Esophagus squamous epithelium (tissue), 5 donors: ENCODE measurements around the gene TBCK. TPM values are rescaled to one million over a fixed set of nuclear protein-coding genes. Genes with fewer than 3 reads are reported as not detected.
A peak's percentile ranks its signal among the peaks of the same experiment; 100 is the strongest.
"Not testable (repeated sequence)": the region's sequence is repeated elsewhere in the genome, so short reads cannot be mapped to it uniquely, and the experiment has no call there.

Experiments
- DNase-seq: peaks from one replicate; lab custom pipeline; 2025; lab: John Stamatoyannopoulos, UW
- H3K27ac ChIP-seq, 4 donors: fragments of 200-600 bp; sonication (generic); one replicate each; pipeline ENCODE4 v1.5.1; 2016 to 2019; ENCODE audit warnings: mild to moderate bottlenecking in 1 of 4
- H3K27me3 ChIP-seq, 4 donors: fragments of 200-600 bp; sonication (generic); 1 replicate in 3 of 4; 2 replicates in 1 of 4; pipeline versions ENCODE4 v1.5.1 to v1.6.0; 2017 to 2021; ENCODE audit warnings: antibody characterized with exemption in 1 of 4
- H3K36me3 ChIP-seq, 3 donors: fragments of 200-600 bp; sonication (generic); one replicate each; pipeline ENCODE4 v1.5.1; 2016 to 2019
- H3K4me1 ChIP-seq, 3 donors: fragments of 200-600 bp; sonication (generic); one replicate each; pipeline ENCODE4 v1.5.1; 2017 to 2019
- H3K4me3 ChIP-seq, 4 donors: fragments of 200-600 bp; sonication (generic); 1 replicate in 3 of 4; 2 replicates in 1 of 4; pipeline ENCODE4 v1.5.1; 2016 to 2019; ENCODE audit warnings: mild to moderate bottlenecking in 2 of 4, moderate library complexity in 1 of 4
- H3K9me3 ChIP-seq, 3 donors: fragments of 200-600 bp; sonication (generic); one replicate each; pipeline ENCODE4 v1.5.1; 2016 to 2019
- CTCF ChIP-seq, 6 experiments: fragments of 450-650 bp in 4 of 6; fragments of 200-600 bp in 2 of 6; sonication (generic) in 2 of 6; IDR thresholded peaks; one replicate each; pipeline ENCODE4 v1.5.1; 2016 to 2019; ENCODE audit warnings: antibody characterized with exemption in 6 of 6, mild to moderate bottlenecking in 4 of 6, moderate library complexity in 4 of 6
- POLR2A ChIP-seq, 4 donors: fragments of 450-650 bp; IDR thresholded peaks; one replicate each; pipeline ENCODE4 v1.6.1; 2017; ENCODE audit warnings: antibody characterized with exemption in 4 of 4, mild to moderate bottlenecking in 4 of 4, moderate library complexity in 3 of 4
- WGBS, 2 donors: methylation state at CpG; one replicate each; pipeline ENCODE4 v1.1.5; 2018; 5-methylcytosine and 5-hydroxymethylcytosine counted together
- intact Hi-C: fragments of 100-400 bp; cut with DNase I; formaldehyde crosslinking; loops from one replicate; pipeline ENCODE4 v1.15.0; 2022
- total RNA-seq, 4 donors: library from RNA; depleted of rRNA; stranded (reverse); fragments of >200 nt; gene quantifications; one replicate each; pipeline ENCODE4 v1.1.0, GENCODE V29; 2016
- donor health status: DM: yes; HTN: yes; CAD: no.

TBCK gene
- total RNA-seq, 4 donors from 2014 or later, result 14.2 to 29.8 (median 16.9) TPM

GRCh38 chr4:106325800-106326199, 9.8 kb upstream of the TBCK start:
- no peak for TF ChIP-seq POLR2A (IDR thresholded peaks at IDR 0.05)
- TF ChIP-seq CTCF (IDR thresholded peaks at IDR 0.05), result no peak
- no peaks in the 10 kb centered on the region for H3K9me3 ChIP-seq
- intact Hi-C loops, result no loop called here
- no peak overlapping the region for H3K4me3 ChIP-seq
- no peaks in the 10 kb centered on the region for H3K4me1 ChIP-seq
- H3K36me3 ChIP-seq, result peaks cover 0 to 78% (median 5%) of the 10 kb centered on the region in 3 donors
- no peak for DNase-seq
- no peaks in the 10 kb centered on the region for H3K27me3 ChIP-seq
- no peak overlapping the region for H3K27ac ChIP-seq

GRCh38 chr4:106323119-106323518, 7.1 kb upstream of the TBCK start:
- H3K27me3 ChIP-seq, result no peaks in the 10 kb centered on the region
- H3K27ac ChIP-seq, result no peak overlapping the region
- H3K9me3 ChIP-seq, result no peaks in the 10 kb centered on the region
- intact Hi-C loops, result no loop called here
- no peak overlapping the region for H3K4me3 ChIP-seq
- TF ChIP-seq CTCF (IDR thresholded peaks at IDR 0.05), result no peak
- TF ChIP-seq POLR2A (IDR thresholded peaks at IDR 0.05), result no peak
- H3K36me3 ChIP-seq, result peaks cover 0 to 58% (median 5%) of the 10 kb centered on the region in 3 donors
- H3K4me1 ChIP-seq, result peaks cover 0 to 10% (median under 1%) of the 10 kb centered on the region in 3 donors
- DNase-seq, result no peak

- intact Hi-C loops, H3K27ac ChIP-seq, H3K4me3 ChIP-seq, DNase-seq, H3K9me3 ChIP-seq, H3K27me3 ChIP-seq: not testable (repeated sequence)
- WGBS, 2 donors, result 54 to 68% methylated on average over 6 of the region's 6 CpGs
- H3K36me3 ChIP-seq, result peaks cover 0 to 45% (median 0%) of the 10 kb centered on the region in 3 donors
- H3K4me1 ChIP-seq, result peaks cover 8 to 23% (median 12%) of the 10 kb centered on the region in 3 donors
Measured at GRCh38 chr4:106321814-106322213, 5.8 kb upstream of the TBCK start.

- H3K4me1 ChIP-seq, result peaks cover 8 to 23% (median 12%) of the 10 kb centered on the region in 3 donors
- intact Hi-C loops, H3K27ac ChIP-seq, H3K4me3 ChIP-seq, DNase-seq, H3K27me3 ChIP-seq, H3K9me3 ChIP-seq: not testable (repeated sequence)
- WGBS, 2 donors, result no CpG with 5 or more reads among the region's 34 CpGs
- peaks cover 0 to 39% (median 0%) of the 10 kb centered on the region in 3 donors for H3K36me3 ChIP-seq
Measured at GRCh38 chr4:106321168-106321567, 5.2 kb upstream of the TBCK start.

- intact Hi-C loops, result no loop called here
- H3K27me3 ChIP-seq, result no peaks in the 10 kb centered on the region
- no peak overlapping the region for H3K27ac ChIP-seq
- 93 to 100% methylated on average over 1 of the region's 1 CpG for WGBS, 2 donors
- H3K4me3 ChIP-seq, result no peak overlapping the region
- peaks cover 0 to 30% (median 0%) of the 10 kb centered on the region in 3 donors for H3K36me3 ChIP-seq
- DNase-seq, result no peak
- no peak for TF ChIP-seq CTCF (IDR thresholded peaks at IDR 0.05)
- no peak for TF ChIP-seq POLR2A (IDR thresholded peaks at IDR 0.05)
- H3K4me1 ChIP-seq, result peaks cover 8 to 26% (median 12%) of the 10 kb centered on the region in 3 donors
- H3K9me3 ChIP-seq, result no peaks in the 10 kb centered on the region
Measured at GRCh38 chr4:106320235-106320634, 4.2 kb upstream of the TBCK start.

GRCh38 chr4:106318511-106318910, 2.5 kb upstream of the TBCK start:
- Histone ChIP-seq H3K36me3 (peaks cover 0 to 20% (median 0%) of the 10 kb centered on the region in 3 donors), H3K9me3 (no peaks in the 10 kb centered on the region), H3K27ac (no peak overlapping the region), H3K4me1 (peaks cover 13 to 43% (median 15%) of the 10 kb centered on the region in 3 donors), H3K4me3 (no peak overlapping the region), H3K27me3 (no peaks in the 10 kb centered on the region)
- no peak for DNase-seq
- no peak for TF ChIP-seq POLR2A (IDR thresholded peaks at IDR 0.05)
- intact Hi-C loops, result no loop called here

GRCh38 chr4:106317815-106318214, 1.8 kb upstream of the TBCK start:
- Histone ChIP-seq H3K4me1 (peaks cover 13 to 50% (median 15%) of the 10 kb centered on the region in 3 donors), H3K27me3 (no peaks in the 10 kb centered on the region), H3K27ac (no peak overlapping the region), H3K9me3 (no peaks in the 10 kb centered on the region), H3K4me3 (peak overlapping the region in 2 of 4 donors; percentile 80 to 94), H3K36me3 (peaks cover 0 to 20% (median 0%) of the 10 kb centered on the region in 3 donors)
- DNase-seq, result no peak
- TF ChIP-seq CTCF (IDR thresholded peaks at IDR 0.05) (no peak), POLR2A (IDR thresholded peaks at IDR 0.05) (no peak)
- intact Hi-C loops, result no loop called here
- WGBS, 2 donors, result 63 to 92% methylated on average over 1 of the region's 1 CpG
